ENCODE data around the gene IFI27L2. TPM values are rescaled to one million over a fixed set of nuclear protein-coding genes. Genes with fewer than 3 reads are reported as not detected.

The IFI27L2 gene
- total and polyA plus RNA-seq, 2 donors (not counting 1 experiment from before 2014, with no cell fraction given): 91.4 to 225 TPM

- H3K9ac ChIP-seq (ENCODE audit: insufficient read depth, low read length): no peak overlapping the region
- no peak overlapping the region for H2AFZ ChIP-seq (ENCODE audit: low read length)
- TF ChIP-seq EZH2 (IDR thresholded peaks at IDR 0.05; ENCODE audit: low read length, missing control alignments): no peak
- TF ChIP-seq CTCF (conservative IDR thresholded peaks at IDR 0.05 in 1 of 2, IDR thresholded peaks at IDR 0.05 in 1 of 2; ENCODE audit: low read depth in 1 of 2, low read length in 2 of 2): no peak
- H3K4me1 ChIP-seq (ENCODE audit: control insufficient read depth, extremely low read depth, insufficient read depth, low read length): peaks cover 7% of the 10 kb centered on the region
- H4K20me1 ChIP-seq (ENCODE audit: control insufficient read depth, extremely low read depth, insufficient read depth, low read length): no peaks in the 10 kb centered on the region
- no peaks in the 10 kb centered on the region for H3K27me3 ChIP-seq (ENCODE audit: control insufficient read depth, insufficient read depth, low read length)
- no peak overlapping the region for H3K27ac ChIP-seq (ENCODE audit: insufficient read depth, low read length)
- peak in 1 of 2 donors; percentile 54 for DNase-seq (ENCODE audit: low read depth in 2 of 2)
- H3K36me3 ChIP-seq (ENCODE audit: control insufficient read depth, insufficient read depth, low read length): no peaks in the 10 kb centered on the region
- no peak overlapping the region for H3K4me2 ChIP-seq (ENCODE audit: extremely low read depth, insufficient read depth, low read length)
- H3K9me3 ChIP-seq (ENCODE audit: control insufficient read depth, insufficient read depth, low read depth, low read length): no peaks in the 10 kb centered on the region
- H3K4me3 ChIP-seq (replicated peaks in 1 of 4; ENCODE audit: control extremely low read depth in 1 of 4, insufficient read depth in 1 of 4, low read depth in 3 of 4, low read length in 4 of 4): no peak overlapping the region
- H3K79me2 ChIP-seq (ENCODE audit: control insufficient read depth, insufficient read depth, low read length): no peaks in the 10 kb centered on the region
These were observed 25.8 kb downstream of the IFI27L2 start for GRCh38 chr14:94103554-94104150.

GRCh38 chr14:94102768-94103482, 26.5 kb downstream of the IFI27L2 start:
- H3K79me2 ChIP-seq (ENCODE audit: control insufficient read depth, insufficient read depth, low read length): no peaks in the 10 kb centered on the region
- no peak overlapping the region for H2AFZ ChIP-seq (ENCODE audit: low read length)
- DNase-seq (ENCODE audit: low read depth in 2 of 2): no peak
- H3K27ac ChIP-seq (ENCODE audit: insufficient read depth, low read length): no peak overlapping the region
- no peak overlapping the region for H3K4me3 ChIP-seq (replicated peaks in 1 of 4; ENCODE audit: control extremely low read depth in 1 of 4, insufficient read depth in 1 of 4, low read depth in 3 of 4, low read length in 4 of 4)
- H3K36me3 ChIP-seq (ENCODE audit: control insufficient read depth, insufficient read depth, low read length): no peaks in the 10 kb centered on the region
- no peak overlapping the region for H3K4me2 ChIP-seq (ENCODE audit: extremely low read depth, insufficient read depth, low read length)
- H4K20me1 ChIP-seq (ENCODE audit: control insufficient read depth, extremely low read depth, insufficient read depth, low read length): no peaks in the 10 kb centered on the region
- H3K27me3 ChIP-seq (ENCODE audit: control insufficient read depth, insufficient read depth, low read length): no peaks in the 10 kb centered on the region
- H3K9me3 ChIP-seq (ENCODE audit: control insufficient read depth, insufficient read depth, low read depth, low read length): no peaks in the 10 kb centered on the region
- TF ChIP-seq EZH2 (IDR thresholded peaks at IDR 0.05; ENCODE audit: low read length, missing control alignments) (no peak), CTCF (conservative IDR thresholded peaks at IDR 0.05 in 1 of 2, IDR thresholded peaks at IDR 0.05 in 1 of 2; ENCODE audit: low read depth in 1 of 2, low read length in 2 of 2) (no peak)
- H3K9ac ChIP-seq (ENCODE audit: insufficient read depth, low read length): no peak overlapping the region
- peaks cover 7% of the 10 kb centered on the region for H3K4me1 ChIP-seq (ENCODE audit: control insufficient read depth, extremely low read depth, insufficient read depth, low read length)

GRCh38 chr14:94101748-94102147, 27.7 kb downstream of the IFI27L2 start:
- peaks cover 7% of the 10 kb centered on the region for H3K4me1 ChIP-seq (ENCODE audit: control insufficient read depth, extremely low read depth, insufficient read depth, low read length)
- H2AFZ ChIP-seq (ENCODE audit: low read length): no peak overlapping the region
- H3K4me3 ChIP-seq (replicated peaks in 1 of 4; ENCODE audit: control extremely low read depth in 1 of 4, insufficient read depth in 1 of 4, low read depth in 3 of 4, low read length in 4 of 4): no peak overlapping the region
- no peak overlapping the region for H3K4me2 ChIP-seq (ENCODE audit: extremely low read depth, insufficient read depth, low read length)
- no peaks in the 10 kb centered on the region for H3K9me3 ChIP-seq (ENCODE audit: control insufficient read depth, insufficient read depth, low read depth, low read length)
- H3K9ac ChIP-seq (ENCODE audit: insufficient read depth, low read length): no peak overlapping the region
- no peak overlapping the region for H3K27ac ChIP-seq (ENCODE audit: insufficient read depth, low read length)
- DNase-seq (ENCODE audit: low read depth in 2 of 2): no peak
- TF ChIP-seq EZH2 (IDR thresholded peaks at IDR 0.05; ENCODE audit: low read length, missing control alignments) (no peak), CTCF (conservative IDR thresholded peaks at IDR 0.05 in 1 of 2, IDR thresholded peaks at IDR 0.05 in 1 of 2; ENCODE audit: low read depth in 1 of 2, low read length in 2 of 2) (no peak)
- no peaks in the 10 kb centered on the region for H3K36me3 ChIP-seq (ENCODE audit: control insufficient read depth, insufficient read depth, low read length)
- H3K79me2 ChIP-seq (ENCODE audit: control insufficient read depth, insufficient read depth, low read length): no peaks in the 10 kb centered on the region
- no peaks in the 10 kb centered on the region for H4K20me1 ChIP-seq (ENCODE audit: control insufficient read depth, extremely low read depth, insufficient read depth, low read length)
- H3K27me3 ChIP-seq (ENCODE audit: control insufficient read depth, insufficient read depth, low read length): no peaks in the 10 kb centered on the region
